Neural cell (in vitro differentiated cells): ENCODE data around the gene CDC6. TPM values are rescaled to one million over a fixed set of nuclear protein-coding genes. Genes with fewer than 3 reads are reported as not detected.

Experiments used
- H2AFZ ChIP-seq: fragments of 200-600, 300-800 bp; sonication (generic), shearing (Covaris generic); 2 replicates; pipeline ENCODE4 v1.6.0; 2014; ENCODE audit warnings: low read depth, mild to moderate bottlenecking, antibody characterized with exemption, low read length, moderate library complexity
- H3F3A ChIP-seq: fragments of 200-600 bp; shearing (Covaris generic); 2 replicates; pipeline ENCODE4 v1.6.1; 2016; ENCODE audit warnings: mild to moderate bottlenecking, moderate library complexity, mixed read lengths, antibody characterized with exemption, low read length; ENCODE audit not compliant: insufficient read depth, poor library complexity, severe bottlenecking
- H3K27ac ChIP-seq: fragments of 200-600, 300-800 bp; sonication (generic), shearing (Covaris generic); 2 replicates; pipeline ENCODE4 v1.5.1; 2014; ENCODE audit warnings: mild to moderate bottlenecking, low read length, moderate library complexity
- H3K27me3 ChIP-seq: fragments of 300-800, 200-600 bp; sonication (generic), shearing (Covaris generic); 2 replicates; pipeline ENCODE4 v1.6.0; 2014; ENCODE audit warnings: mild to moderate bottlenecking, low read depth, low read length, moderate library complexity; ENCODE audit not compliant: insufficient read depth
- H3K36me3 ChIP-seq: fragments of 300-800, 200-600 bp; sonication (generic), shearing (Covaris generic); 2 replicates; pipeline ENCODE4 v1.5.1; 2014; ENCODE audit warnings: mild to moderate bottlenecking, antibody characterized with exemption, low read length, moderate library complexity; ENCODE audit not compliant: insufficient read depth
- H3K4me2 ChIP-seq: fragments of 300-800, 200-600 bp; sonication (generic), shearing (Covaris generic); 2 replicates; pipeline ENCODE4 v1.6.0; 2014; ENCODE audit warnings: mild to moderate bottlenecking, low read length
- H3K4me3 ChIP-seq: fragments of 300-800, 200-600 bp; sonication (generic), shearing (Covaris generic); 2 replicates; pipeline ENCODE4 v1.5.1; 2014; ENCODE audit warnings: mild to moderate bottlenecking, low read length, moderate library complexity
- H3K79me2 ChIP-seq: fragments of 200-600 bp; shearing (Covaris generic); replicated peaks from 2 replicates; pipeline ENCODE4 v1.6.0; 2014; ENCODE audit warnings: mild to moderate bottlenecking, low read length, moderate library complexity; ENCODE audit not compliant: insufficient read depth
- H3K9ac ChIP-seq: fragments of 300-800, 200-600 bp; sonication (generic), shearing (Covaris generic); 2 replicates; pipeline ENCODE4 v1.6.1; 2016; ENCODE audit warnings: mild to moderate bottlenecking, low read length, mixed read lengths
- H3K9me2 ChIP-seq: fragments of 200-600 bp; shearing (Covaris generic); 2 replicates; pipeline ENCODE4 v1.6.1; 2016; ENCODE audit warnings: mild to moderate bottlenecking, low read length, mixed read lengths; ENCODE audit not compliant: insufficient read depth
- H3K9me3 ChIP-seq: fragments of 200-600, 300-800 bp; sonication (generic), shearing (Covaris generic); 2 replicates; pipeline ENCODE4 v1.6.1; 2016; ENCODE audit warnings: mild to moderate bottlenecking, mixed run types, low read length, moderate library complexity, mixed read lengths
- H4K20me1 ChIP-seq: fragments of 200-600 bp; shearing (Covaris generic); 2 replicates; pipeline ENCODE4 v1.6.1; 2016; ENCODE audit warnings: mild to moderate bottlenecking, mixed run types; ENCODE audit not compliant: insufficient read depth
- CTCF ChIP-seq: fragments of 450-650 bp; IDR thresholded peaks from 2 replicates; pipeline ENCODE4 v1.5.1; 2014; ENCODE audit warnings: antibody characterized with exemption, mild to moderate bottlenecking, moderate library complexity; ENCODE audit not compliant: poor library complexity, severe bottlenecking
- EP300 ChIP-seq: fragments of 450-650 bp; conservative IDR thresholded peaks from 2 replicates; pipeline ENCODE4 v1.6.1; 2014; ENCODE audit warnings: antibody characterized with exemption, mild to moderate bottlenecking, moderate library complexity; ENCODE audit not compliant: poor library complexity, severe bottlenecking
- EZH2 ChIP-seq: fragments of 200-600, 300-800 bp; shearing (Covaris generic), sonication (generic); IDR thresholded peaks from 2 replicates; pipeline ENCODE4 v1.6.1; 2014; ENCODE audit warnings: antibody characterized with exemption, low read length, borderline replicate concordance, mild to moderate bottlenecking; ENCODE audit not compliant: insufficient read depth, poor library complexity, severe bottlenecking
- MXI1 ChIP-seq: fragments of 450-650 bp; conservative IDR thresholded peaks from 2 replicates; pipeline ENCODE4 v1.6.1; 2014; ENCODE audit warnings: antibody characterized with exemption, mild to moderate bottlenecking; ENCODE audit not compliant: poor library complexity, severe bottlenecking
- POLR2AphosphoS5 ChIP-seq: IDR thresholded peaks from 2 replicates; pipeline ENCODE4 v1.6.1; 2012
- RAD21 ChIP-seq: fragments of 450-650 bp; conservative IDR thresholded peaks from 2 replicates; pipeline ENCODE4 v1.6.1; 2014; ENCODE audit warnings: antibody characterized with exemption, mild to moderate bottlenecking, moderate library complexity
- REST ChIP-seq: IDR thresholded peaks from 2 replicates; pipeline ENCODE4 v1.6.1; 2012; ENCODE audit warnings: borderline replicate concordance
- SMC3 ChIP-seq: fragments of 450-650 bp; conservative IDR thresholded peaks from 2 replicates; pipeline ENCODE4 v1.6.1; 2014; ENCODE audit warnings: antibody characterized with exemption, mild to moderate bottlenecking, moderate library complexity; ENCODE audit not compliant: poor library complexity
- TAF1 ChIP-seq: IDR thresholded peaks from 2 replicates; pipeline ENCODE4 v1.6.1; 2012; ENCODE audit warnings: low read depth
- polyA plus RNA-seq: library from polyadenylated mRNA; depleted of rRNA; stranded (reverse); fragments of >200 nt; gene quantifications from 2 replicates; pipeline ENCODE4 v1.2.3, GENCODE V29; 2014

Gene CDC6
- polyA plus RNA-seq, 1 donor from 2014 or later, result 2.2 TPM

GRCh38 chr17:40281663-40282062 lies 6.0 kb upstream of the CDC6 start:
- Histone ChIP-seq H3K27ac (no peak overlapping the region), H4K20me1 (no peaks in the 10 kb centered on the region), H3K9ac (no peak overlapping the region), H3K9me3 (no peaks in the 10 kb centered on the region), H3K4me2 (no peak overlapping the region), H3K79me2 (no peaks in the 10 kb centered on the region), H3K4me3 (no peak overlapping the region), H3K9me2 (no peaks in the 10 kb centered on the region), H3K27me3 (no peaks in the 10 kb centered on the region), H3F3A (no peaks in the 10 kb centered on the region), H3K36me3 (peaks cover 17% of the 10 kb centered on the region), H2AFZ (no peak overlapping the region)
- no peak for TF ChIP-seq RAD21
- TF ChIP-seq TAF1, result no peak
- no peak for TF ChIP-seq CTCF
- no peak for TF ChIP-seq POLR2AphosphoS5

- no peak overlapping the region for H3K9ac ChIP-seq
- peaks cover 17% of the 10 kb centered on the region for H3K36me3 ChIP-seq
- no peak overlapping the region for H2AFZ ChIP-seq
- no peaks in the 10 kb centered on the region for H3K9me2 ChIP-seq
- no peak overlapping the region for H3K27ac ChIP-seq
- TF ChIP-seq EP300, result no peak
- no peak for TF ChIP-seq TAF1
- no peak for TF ChIP-seq EZH2
- no peak for TF ChIP-seq MXI1
- no peak for TF ChIP-seq SMC3
- TF ChIP-seq POLR2AphosphoS5, result no peak
- TF ChIP-seq REST, result no peak
- TF ChIP-seq CTCF, result no peak
- no peak for TF ChIP-seq RAD21
- no peaks in the 10 kb centered on the region for H3K79me2 ChIP-seq
- no peaks in the 10 kb centered on the region for H3F3A ChIP-seq
- no peak overlapping the region for H3K4me3 ChIP-seq
- no peak overlapping the region for H3K4me2 ChIP-seq
- no peaks in the 10 kb centered on the region for H4K20me1 ChIP-seq
- H3K9me3 ChIP-seq, result no peaks in the 10 kb centered on the region
- no peaks in the 10 kb centered on the region for H3K27me3 ChIP-seq
Measured at GRCh38 chr17:40283662-40284061, 4.0 kb upstream of the CDC6 start.
